Measurements from ENCODE around the gene ATP2B2.
"Not testable (repeated sequence)": the region's sequence is repeated elsewhere in the genome, so short reads cannot be mapped to it uniquely, and the experiment has no call there.

Gene ATP2B2

GRCh38 chr3:10546820-10547263 lies 41.5 kb upstream of the ATP2B2 start:
- DNase-seq (ENCODE audit: low spot score), result no peak
- in situ Hi-C loops (cut with MboI; ENCODE audit: low pct_unique_long_range_greater_than_20kb, low sequenced_read_pairs, unreplicated experiment), result no loop called here
- no peak for TF ChIP-seq CTCF (IDR thresholded peaks at IDR 0.05; ENCODE audit: extremely low read depth, insufficient read depth, missing control alignments)

- in situ Hi-C loops (cut with MboI; ENCODE audit: low pct_unique_long_range_greater_than_20kb, low sequenced_read_pairs, unreplicated experiment), result no loop called here
- no peak for TF ChIP-seq CTCF (IDR thresholded peaks at IDR 0.05; ENCODE audit: extremely low read depth, insufficient read depth, missing control alignments)
- no peak for DNase-seq (ENCODE audit: low spot score)
These were observed 40.8 kb upstream of the ATP2B2 start for GRCh38 chr3:10546181-10546624.

- TF ChIP-seq CTCF (IDR thresholded peaks at IDR 0.05; ENCODE audit: extremely low read depth, insufficient read depth, missing control alignments), result no peak
- DNase-seq (ENCODE audit: low spot score), result no peak
- in situ Hi-C loops (cut with MboI; ENCODE audit: low pct_unique_long_range_greater_than_20kb, low sequenced_read_pairs, unreplicated experiment), result no loop called here
These were observed 37.1 kb upstream of the ATP2B2 start for GRCh38 chr3:10542518-10542917.

GRCh38 chr3:10540347-10540746 lies 35.0 kb upstream of the ATP2B2 start:
- DNase-seq (ENCODE audit: low spot score); in situ Hi-C loops (cut with MboI; ENCODE audit: low pct_unique_long_range_greater_than_20kb, low sequenced_read_pairs, unreplicated experiment): not testable (repeated sequence)

- TF ChIP-seq CTCF (IDR thresholded peaks at IDR 0.05; ENCODE audit: extremely low read depth, insufficient read depth, missing control alignments), result no peak
- no peak for DNase-seq (ENCODE audit: low spot score)
- in situ Hi-C loops (cut with MboI; ENCODE audit: low pct_unique_long_range_greater_than_20kb, low sequenced_read_pairs, unreplicated experiment), result no loop called here
These were observed 28.7 kb upstream of the ATP2B2 start for GRCh38 chr3:10534066-10534465.

- TF ChIP-seq CTCF (IDR thresholded peaks at IDR 0.05; ENCODE audit: extremely low read depth, insufficient read depth, missing control alignments), result no peak
- in situ Hi-C loops (cut with MboI; ENCODE audit: low pct_unique_long_range_greater_than_20kb, low sequenced_read_pairs, unreplicated experiment), result no loop called here
- DNase-seq (ENCODE audit: low spot score), result no peak
These were observed 28.3 kb upstream of the ATP2B2 start for GRCh38 chr3:10533737-10534023.

- no peak for TF ChIP-seq CTCF (IDR thresholded peaks at IDR 0.05; ENCODE audit: extremely low read depth, insufficient read depth, missing control alignments)
- no peak for DNase-seq (ENCODE audit: low spot score)
- in situ Hi-C loops (cut with MboI; ENCODE audit: low pct_unique_long_range_greater_than_20kb, low sequenced_read_pairs, unreplicated experiment), result no loop called here
These were observed 27.8 kb upstream of the ATP2B2 start for GRCh38 chr3:10532939-10533736.

Measured in GM13977 (cell line).